GM12801 (cell line): Measurements from ENCODE around the gene WSB2.

Experiments used
- TF ChIP-seq, protein P1 (sequence below): IDR thresholded peaks from one replicate; pipeline ENCODE4 v1.5.1; 2011; ENCODE audit warnings: control low read depth; ENCODE audit not compliant: insufficient read length; ENCODE audit errors: extremely low read depth

The WSB2 gene

DNA sequence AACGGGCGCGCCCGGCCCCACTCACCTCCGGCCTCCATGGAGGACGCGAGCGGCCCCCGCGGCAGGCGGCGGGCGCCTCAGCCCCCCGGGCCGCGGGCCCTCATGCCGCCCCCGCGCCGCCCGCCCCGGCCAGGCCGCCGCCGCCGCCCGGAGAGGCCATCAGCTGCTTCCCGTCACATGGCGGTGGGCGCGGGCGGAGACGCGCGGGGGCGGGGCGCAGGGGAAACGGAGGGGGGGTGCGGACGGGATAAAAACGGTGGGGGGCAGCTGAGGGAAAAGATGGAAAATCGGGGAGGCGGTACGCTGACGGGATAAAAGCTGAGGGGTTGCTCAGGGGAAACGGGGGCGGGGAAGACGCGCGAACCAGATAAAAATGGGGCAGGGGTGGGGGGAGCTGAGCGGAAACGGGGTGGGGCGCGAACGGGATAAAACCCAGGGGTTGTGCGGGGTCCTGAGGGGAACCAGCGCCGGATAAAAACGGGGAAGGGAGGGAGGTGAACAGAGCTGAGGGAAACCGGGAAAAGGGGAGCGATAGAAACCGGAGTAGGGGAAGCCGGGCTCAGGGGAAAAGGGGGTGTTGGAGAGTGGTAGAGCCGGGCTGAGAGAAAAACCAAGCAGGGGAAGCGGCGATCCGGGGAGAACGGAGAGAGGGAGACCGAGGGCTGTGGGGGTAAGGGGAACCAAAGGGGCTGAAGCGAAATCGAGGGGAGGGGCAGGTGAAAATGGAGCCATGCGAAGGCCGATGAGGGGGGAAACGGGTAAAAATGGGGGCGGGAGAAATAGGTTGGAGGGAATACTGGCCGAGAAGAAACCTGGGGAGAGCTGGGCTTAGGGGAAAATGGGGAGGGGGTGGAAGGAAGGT lies at the start of gene WSB2:
TSS of gene WSB2 (minus strand) at position 169 of the 862 bp plus-strand sequence. CDS start at position 38, 131 bp downstream.
- TF ChIP-seq, protein P1, sequence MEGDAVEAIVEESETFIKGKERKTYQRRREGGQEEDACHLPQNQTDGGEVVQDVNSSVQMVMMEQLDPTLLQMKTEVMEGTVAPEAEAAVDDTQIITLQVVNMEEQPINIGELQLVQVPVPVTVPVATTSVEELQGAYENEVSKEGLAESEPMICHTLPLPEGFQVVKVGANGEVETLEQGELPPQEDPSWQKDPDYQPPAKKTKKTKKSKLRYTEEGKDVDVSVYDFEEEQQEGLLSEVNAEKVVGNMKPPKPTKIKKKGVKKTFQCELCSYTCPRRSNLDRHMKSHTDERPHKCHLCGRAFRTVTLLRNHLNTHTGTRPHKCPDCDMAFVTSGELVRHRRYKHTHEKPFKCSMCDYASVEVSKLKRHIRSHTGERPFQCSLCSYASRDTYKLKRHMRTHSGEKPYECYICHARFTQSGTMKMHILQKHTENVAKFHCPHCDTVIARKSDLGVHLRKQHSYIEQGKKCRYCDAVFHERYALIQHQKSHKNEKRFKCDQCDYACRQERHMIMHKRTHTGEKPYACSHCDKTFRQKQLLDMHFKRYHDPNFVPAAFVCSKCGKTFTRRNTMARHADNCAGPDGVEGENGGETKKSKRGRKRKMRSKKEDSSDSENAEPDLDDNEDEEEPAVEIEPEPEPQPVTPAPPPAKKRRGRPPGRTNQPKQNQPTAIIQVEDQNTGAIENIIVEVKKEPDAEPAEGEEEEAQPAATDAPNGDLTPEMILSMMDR, result no peak

DNA sequence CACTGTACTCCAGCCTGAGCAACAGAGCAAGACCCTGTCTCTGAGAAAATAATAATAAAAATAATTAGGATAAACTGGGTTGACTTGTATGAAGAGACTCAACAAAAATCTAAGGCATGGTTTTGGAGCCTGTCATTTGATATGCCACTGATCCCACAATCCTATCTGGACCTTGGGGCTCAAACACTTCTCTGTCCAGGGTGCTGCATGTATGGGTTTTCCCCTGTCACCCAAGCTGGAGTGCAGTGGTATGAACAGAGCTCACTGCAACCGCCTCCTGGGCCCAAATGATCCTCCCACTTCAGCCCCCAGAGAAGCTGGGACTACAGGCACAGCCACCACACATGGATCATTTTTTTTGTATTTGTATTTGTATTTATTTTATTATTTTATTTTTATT lies 48.1 kb upstream of the WSB2 start:
- TF ChIP-seq, protein P1, result no peak

DNA sequence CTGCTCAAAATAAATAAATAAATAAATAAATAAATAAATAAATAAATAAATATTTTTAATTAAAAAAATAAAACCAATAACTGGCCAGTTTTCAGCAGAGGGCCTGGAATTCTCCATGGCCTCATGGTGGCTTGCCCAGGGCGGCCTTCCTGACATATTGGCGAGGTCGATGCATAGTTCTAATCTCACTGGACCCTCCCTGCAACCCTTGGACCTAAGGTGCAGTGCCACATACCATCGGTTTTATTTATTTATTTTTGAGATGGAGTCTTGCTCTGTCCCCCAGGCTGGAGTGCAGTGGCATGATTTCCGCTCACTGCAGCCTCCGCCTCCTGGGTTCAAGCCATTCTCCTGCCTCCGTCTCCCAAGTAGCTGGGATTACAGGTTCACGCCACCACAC lies 46.7 kb upstream of the WSB2 start:
- TF ChIP-seq, protein P1, result no peak

DNA sequence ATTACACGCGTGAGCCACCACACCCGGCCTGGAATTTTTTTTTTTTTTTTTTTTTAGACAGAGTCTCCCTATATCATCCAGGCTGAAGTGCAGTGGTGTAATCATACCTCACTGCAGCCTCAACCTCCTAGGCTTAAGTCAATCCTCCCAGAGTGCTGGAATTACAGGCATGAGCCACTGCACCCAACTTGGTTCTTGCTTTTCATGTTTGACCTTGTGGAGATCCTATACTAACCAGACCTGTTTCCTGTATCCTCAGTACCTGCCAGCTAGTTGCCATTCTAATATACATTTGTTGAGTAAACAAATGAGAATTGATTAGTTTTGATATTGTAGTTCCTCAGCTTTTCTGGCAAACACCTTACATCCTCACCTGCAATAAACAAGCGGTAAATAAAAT lies 46.0 kb upstream of the WSB2 start:
- TF ChIP-seq, protein P1, result no peak

DNA sequence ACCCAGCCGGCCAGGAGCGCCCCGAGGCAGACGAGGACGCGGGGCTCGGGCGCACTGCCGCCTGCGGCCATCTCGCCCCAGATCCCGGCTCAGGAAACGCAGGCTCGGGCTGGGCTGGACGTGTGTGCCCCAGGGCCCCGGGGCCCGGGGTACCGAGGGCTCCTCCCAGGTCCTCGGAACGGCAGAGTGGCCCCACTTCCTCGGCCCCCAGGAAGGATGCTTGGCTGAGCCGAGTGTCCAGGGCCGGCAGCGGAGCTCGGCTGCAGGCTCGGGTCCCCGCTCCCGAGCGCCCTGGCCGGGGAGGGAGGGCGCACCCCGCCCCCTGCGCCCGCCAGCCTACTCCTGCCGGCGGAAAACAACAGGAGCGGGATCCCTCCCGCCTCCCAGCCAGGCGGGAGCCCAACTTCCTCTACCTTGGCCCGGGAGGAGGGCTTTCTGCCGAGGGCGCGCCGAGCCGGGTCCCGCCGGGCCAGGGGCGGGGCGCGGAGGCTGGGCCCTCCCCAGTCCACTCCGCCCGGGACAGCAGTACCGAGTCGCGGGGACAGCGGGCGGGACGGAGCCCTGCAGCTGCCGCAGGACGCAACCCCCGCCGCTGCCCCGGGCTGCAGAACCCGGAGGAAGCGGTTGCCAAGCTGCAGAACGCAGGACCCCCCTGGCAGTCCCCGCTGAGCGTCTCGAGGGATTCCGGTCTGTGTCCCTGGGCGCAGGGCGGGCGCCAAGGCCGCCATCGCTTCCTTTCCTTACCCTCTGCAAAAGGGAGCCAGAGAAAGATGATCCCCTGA lies 42.8 kb upstream of the WSB2 start, which contains the start of gene VSIG10:
TSS of gene VSIG10 (minus strand) at position 411 of the 782 bp plus-strand sequence. CDS start at position 71, 340 bp downstream.
- TF ChIP-seq, protein P1, result no peak

DNA sequence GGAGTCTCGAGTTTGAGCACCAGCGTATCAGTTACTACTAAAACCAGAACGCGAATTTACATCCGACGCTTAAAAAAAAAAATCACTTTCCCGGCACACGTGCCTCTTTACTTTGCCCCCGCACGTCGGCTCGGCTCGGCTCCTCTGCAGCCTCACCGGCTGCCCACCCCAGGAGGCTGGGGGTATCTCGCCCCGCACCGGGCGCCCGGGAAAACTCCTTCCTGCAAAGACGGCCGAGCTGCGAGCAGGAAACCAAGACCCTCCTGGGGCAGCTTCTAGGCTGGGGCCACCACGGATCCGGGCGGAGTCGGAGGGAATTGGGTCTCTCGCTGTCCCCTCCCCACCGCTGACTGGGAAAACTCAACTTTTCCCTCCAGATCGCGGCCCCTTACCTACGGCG lies 42.2 kb upstream of the WSB2 start:
- TF ChIP-seq, protein P1, result no peak

DNA sequence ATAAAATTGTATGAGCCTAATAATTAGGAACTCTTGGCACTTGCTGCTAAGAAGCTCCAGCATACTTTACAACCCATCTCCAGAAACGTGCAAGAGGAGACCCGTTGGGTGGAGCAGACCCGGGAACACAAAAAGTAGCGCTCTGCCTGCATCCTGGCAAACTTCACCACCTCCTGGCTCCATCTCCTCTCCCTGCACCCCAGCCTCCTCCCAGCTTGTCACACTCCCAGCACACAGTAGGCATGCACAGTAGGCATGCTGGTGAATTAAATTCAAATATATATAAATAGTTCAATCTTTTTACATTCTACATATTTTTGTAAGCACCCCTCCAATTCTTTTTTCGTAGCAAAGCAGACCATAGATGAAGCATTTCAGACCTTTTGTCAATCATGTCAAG lies 41.6 kb upstream of the WSB2 start:
- TF ChIP-seq, protein P1, result no peak
